ENCODE results near the gene SIGLEC8. TPM values are rescaled to one million over a fixed set of nuclear protein-coding genes. Genes with fewer than 3 reads are reported as not detected.

Gene SIGLEC8
- total RNA-seq, 1 experiment from 2014 or later = not detected

- no peak for TF ChIP-seq YY1 (IDR thresholded peaks at IDR 0.05; ENCODE audit: extremely low read depth, insufficient replicate concordance, low read depth, low read length)
Measured at GRCh38 chr19:51415187-51415586, 43.1 kb downstream of the SIGLEC8 start (continued).

GRCh38 chr19:51410950-51411748 lies 47.1 kb downstream of the SIGLEC8 start:
- ATAC-seq (no peak), DNase-seq (ENCODE audit: low read depth, low spot score) (no peak)
- Histone ChIP-seq H3K4me1 (ENCODE audit: control insufficient read depth in 1 of 2, insufficient read depth in 2 of 2, low read length in 2 of 2) (no peaks in the 10 kb centered on the region), H3K27ac (ENCODE audit: low read depth, low read length) (no peak overlapping the region), H3K4me3 (replicated peaks in 1 of 2; ENCODE audit: low read depth in 1 of 2, low read length in 2 of 2) (no peak overlapping the region), H3K9me2 (ENCODE audit: insufficient read depth) (no peaks in the 10 kb centered on the region), H3K9me3 (ENCODE audit: control insufficient read depth in 1 of 2, insufficient read depth in 1 of 2, low read depth in 1 of 2, low read length in 2 of 2) (no peaks in the 10 kb centered on the region; a peak in 1 of 4 replicates), H3K79me2 (ENCODE audit: insufficient read depth, low read length) (no peaks in the 10 kb centered on the region), H3K36me3 (ENCODE audit: control insufficient read depth in 1 of 2, insufficient read depth in 2 of 2, low read length in 2 of 2) (no peaks in the 10 kb centered on the region), H4K20me1 (ENCODE audit: insufficient read depth) (no peaks in the 10 kb centered on the region), H3K27me3 (ENCODE audit: insufficient read depth, low read length) (no peaks in the 10 kb centered on the region), H3K9ac (ENCODE audit: low read length) (no peak overlapping the region), H2AFZ (ENCODE audit: low read depth, low read length, poor library complexity, severe bottlenecking) (no peak overlapping the region), H3K4me2 (ENCODE audit: low read length) (no peak overlapping the region)
- TF ChIP-seq POLR2A (IDR thresholded peaks at IDR 0.05; ENCODE audit: borderline replicate concordance, extremely low read depth, insufficient read depth, insufficient read length) (no peak), SIN3A (IDR thresholded peaks at IDR 0.05; ENCODE audit: low read depth) (no peak), SRF (IDR thresholded peaks at IDR 0.05; ENCODE audit: low read depth) (no peak), FOSL1 (IDR thresholded peaks at IDR 0.05; ENCODE audit: low read depth) (no peak), ZNF274 (IDR thresholded peaks at IDR 0.05; ENCODE audit: low read depth, low read length) (no peak), EZH2phosphoT487 (IDR thresholded peaks at IDR 0.05; ENCODE audit: borderline replicate concordance) (no peak), JUND (IDR thresholded peaks at IDR 0.05) (no peak)
- TF ChIP-seq, protein P1, sequence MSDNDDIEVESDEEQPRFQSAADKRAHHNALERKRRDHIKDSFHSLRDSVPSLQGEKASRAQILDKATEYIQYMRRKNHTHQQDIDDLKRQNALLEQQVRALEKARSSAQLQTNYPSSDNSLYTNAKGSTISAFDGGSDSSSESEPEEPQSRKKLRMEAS (IDR thresholded peaks at IDR 0.05) = no peak
- BruUV-seq (replicated peaks) = no TSS peak
- ChIA-PET CTCF (no interaction called here), RAD21 (ENCODE audit: low non-redundant PET in 1 of 2, low total read pairs in 2 of 2, uncharacterized antibody in 2 of 2, unreplicated experiment in 2 of 2) (interaction anchor here in 1 of 2 experiments (0.7 kb wide), 1 partner anchor 73 kb away, joined by 4 read pairs; no protein-coding TSS in a partner anchor), POLR2A (no interaction called here)
- intact Hi-C loops (cut with micrococcal nuclease) = no loop called here
